ENCODE data around the gene PCDH15. TPM values are rescaled to one million over a fixed set of nuclear protein-coding genes. Genes with fewer than 3 reads are reported as not detected.

Gene PCDH15
- total and polyA plus RNA-seq, 9 of the 15 experiments (the other 6 are each of a cell fraction or from before 2014, with no cell fraction given): not detected

GRCh38 chr10:54843932-54844331 lies 42.9 kb upstream of the PCDH15 start:
- in situ Hi-C loops (cut with MboI) (no loop called here), intact Hi-C loops (cut with micrococcal nuclease) (no loop called here)
- no peak for DNase-seq (ENCODE audit: extremely low read depth in 1 of 4, low spot score in 3 of 4)
- no peaks in the 10 kb centered on the region for H4K20me1 ChIP-seq (replicated peaks; ENCODE audit: control insufficient read depth, insufficient read depth, low read length)
- H3K4me3 ChIP-seq: no peak overlapping the region
- no peaks in the 10 kb centered on the region; the same call in 1 of the 2 replicates for H3K9me3 ChIP-seq (replicated peaks; ENCODE audit: control insufficient read depth, insufficient read depth, low read depth, low read length)
- no peak overlapping the region for H3K9ac ChIP-seq (ENCODE audit: insufficient read depth in 1 of 2, low read depth in 2 of 2, low read length in 2 of 2)
- POLR2A ChIA-PET: no interaction called here
- no peaks in the 10 kb centered on the region for H3K4me1 ChIP-seq (replicated peaks in 1 of 2; ENCODE audit: control insufficient read depth in 2 of 2, insufficient read depth in 2 of 2, low read length in 2 of 2)
- TF ChIP-seq CBFA2T3 (IDR thresholded peaks at IDR 0.05) (no peak), PURB (CRISPR knock-in tag; IDR thresholded peaks at IDR 0.05; ENCODE audit: low read depth) (no peak), NCOA6 (IDR thresholded peaks at IDR 0.05) (no peak), NCOA2 (IDR thresholded peaks at IDR 0.05; ENCODE audit: partially characterized antibody in 2 of 2) (no peak)
- H2AFZ ChIP-seq (ENCODE audit: low read depth, low read length): no peak overlapping the region
- H3K27ac ChIP-seq (ENCODE audit: extremely low read depth, low read depth, low read length): no peak overlapping the region
- no peaks in the 10 kb centered on the region for H3K36me3 ChIP-seq (ENCODE audit: control insufficient read depth, insufficient read depth, low read length)
- CTCF ChIA-PET (ENCODE audit: low intra/inter-chr PET ratio): no interaction called here
- no peak for FAIRE-seq
- no peaks in the 10 kb centered on the region for H3K9me1 ChIP-seq (ENCODE audit: control insufficient read depth, insufficient read depth, low read length)
- no peak overlapping the region for H3K4me2 ChIP-seq (ENCODE audit: insufficient read depth, low read length)
- no TSS peak for BruUV-seq (replicated peaks)
- H3K27me3 ChIP-seq (ENCODE audit: control insufficient read depth in 2 of 2, insufficient read depth in 2 of 2, low read length in 2 of 2): no peaks in the 10 kb centered on the region
- H3K79me2 ChIP-seq (ENCODE audit: control insufficient read depth, insufficient read depth, low read length): no peaks in the 10 kb centered on the region
- no peak for ATAC-seq

GRCh38 chr10:54843085-54843646 lies 42.1 kb upstream of the PCDH15 start:
- DNase-seq (ENCODE audit: extremely low read depth in 1 of 4, low spot score in 3 of 4) (no peak), ATAC-seq (no peak), FAIRE-seq (no peak)
- BruUV-seq (replicated peaks): no TSS peak
- no peak overlapping the region for H2AFZ ChIP-seq (ENCODE audit: low read depth, low read length)
- H3K36me3 ChIP-seq (ENCODE audit: control insufficient read depth, insufficient read depth, low read length): no peaks in the 10 kb centered on the region
- H3K27ac ChIP-seq (ENCODE audit: extremely low read depth, low read depth, low read length): no peak overlapping the region
- no peak overlapping the region for H3K9ac ChIP-seq (ENCODE audit: insufficient read depth in 1 of 2, low read depth in 2 of 2, low read length in 2 of 2)
- in situ Hi-C loops (cut with MboI): no loop called here
- 2% methylated on average over 5 of the region's 5 CpGs for WGBS (ENCODE audit: insufficient coverage, low coverage, missing lambda C conversion rate)
- no peaks in the 10 kb centered on the region for H3K79me2 ChIP-seq (ENCODE audit: control insufficient read depth, insufficient read depth, low read length)
- no peak overlapping the region for H3K4me3 ChIP-seq
- H3K27me3 ChIP-seq (ENCODE audit: control insufficient read depth in 2 of 2, insufficient read depth in 2 of 2, low read length in 2 of 2): no peaks in the 10 kb centered on the region
- no peaks in the 10 kb centered on the region for H3K4me1 ChIP-seq (replicated peaks in 1 of 2; ENCODE audit: control insufficient read depth in 2 of 2, insufficient read depth in 2 of 2, low read length in 2 of 2)
- ChIA-PET POLR2A (no interaction called here), CTCF (ENCODE audit: low intra/inter-chr PET ratio) (no interaction called here)
- intact Hi-C loops (cut with micrococcal nuclease): no loop called here
- H3K9me1 ChIP-seq (ENCODE audit: control insufficient read depth, insufficient read depth, low read length): no peaks in the 10 kb centered on the region
- H3K4me2 ChIP-seq (ENCODE audit: insufficient read depth, low read length): no peak overlapping the region
- H4K20me1 ChIP-seq (replicated peaks; ENCODE audit: control insufficient read depth, insufficient read depth, low read length): no peaks in the 10 kb centered on the region
- H3K9me3 ChIP-seq (replicated peaks; ENCODE audit: control insufficient read depth, insufficient read depth, low read depth, low read length): no peaks in the 10 kb centered on the region; the same call in 1 of the 2 replicates
- TF ChIP-seq AFF1 (IDR thresholded peaks at IDR 0.05; ENCODE audit: low read depth in 1 of 2, partially characterized antibody in 2 of 2) (no peak), HNRNPH1 (optimal IDR thresholded peaks at IDR 0.05; ENCODE audit: low read depth, low read length) (no peak), ZNF24 (IDR thresholded peaks at IDR 0.05) (no peak), XRCC3 (IDR thresholded peaks at IDR 0.05) (no peak), HDAC1 (IDR thresholded peaks at IDR 0.05) (no peak), E4F1 (CRISPR knock-in tag; IDR thresholded peaks at IDR 0.05; ENCODE audit: borderline replicate concordance) (no peak)

Data from K562 (cell line).